ENCODE measurements around the gene KAZN. TPM values are rescaled to one million over a fixed set of nuclear protein-coding genes. Genes with fewer than 3 reads are reported as not detected.

KAZN gene
- total RNA-seq, 2 donors from 2014 or later = 3.4 to 12.2 TPM

DNA sequence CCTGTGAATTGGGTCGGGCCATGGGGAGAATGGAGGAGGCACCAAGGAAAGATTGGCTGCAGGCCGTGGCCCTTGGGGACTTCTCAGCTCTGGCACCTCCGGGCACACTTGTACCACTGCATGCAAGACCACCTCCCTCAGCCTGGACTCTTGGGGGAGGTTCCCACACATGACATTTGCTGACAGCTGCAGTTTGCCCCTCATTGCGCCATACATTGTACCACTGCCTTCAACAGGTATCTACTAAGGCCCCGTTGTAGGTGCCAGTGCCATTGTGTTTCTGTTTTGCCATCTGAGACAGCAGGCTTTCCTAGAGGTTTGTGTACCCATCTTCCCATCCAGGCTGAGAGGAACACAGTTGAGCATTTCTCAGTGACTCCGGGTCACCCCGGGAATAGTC, 395.7 kb downstream of the KAZN start:
- DNase-seq = no peak
- intact Hi-C loops (cut with DNase I) = no loop called here
- H3K27ac ChIP-seq = no peak overlapping the region
- H3K27me3 ChIP-seq = no peaks in the 10 kb centered on the region
- no peak for ATAC-seq
- H3K4me1 ChIP-seq = no peaks in the 10 kb centered on the region
- H3K36me3 ChIP-seq (replicated peaks in 1 of 2; ENCODE audit: insufficient read depth in 1 of 2, low read depth in 2 of 2) = no peaks in the 10 kb centered on the region
- no peak overlapping the region for H3K4me3 ChIP-seq
- H3K9me3 ChIP-seq = no peaks in the 10 kb centered on the region
- no peak for TF ChIP-seq CTCF (IDR thresholded peaks at IDR 0.05)
- no peak for TF ChIP-seq POLR2A (IDR thresholded peaks at IDR 0.05)
- 84 to 88% methylated on average over 3 to 7 of the region's 7 CpGs for WGBS, 2 donors

GRCh38 chr1:14994841-14995437, 396.5 kb downstream of the KAZN start:
- WGBS, 2 donors = 62 to 65% methylated on average over 7 to 9 of the region's 9 CpGs

GRCh38 chr1:14996133-14997050, 397.9 kb downstream of the KAZN start:
- H3K27ac ChIP-seq = no peak overlapping the region
- TF ChIP-seq CTCF (IDR thresholded peaks at IDR 0.05) = no peak
- TF ChIP-seq POLR2A (IDR thresholded peaks at IDR 0.05) = no peak
- WGBS, 2 donors = 76 to 77% methylated on average over 19 to 22 of the region's 23 CpGs
- H3K9me3 ChIP-seq = no peaks in the 10 kb centered on the region
- H3K4me1 ChIP-seq = no peaks in the 10 kb centered on the region
- no peaks in the 10 kb centered on the region for H3K27me3 ChIP-seq
- no peak for ATAC-seq
- intact Hi-C loops (cut with DNase I) = no loop called here
- no peaks in the 10 kb centered on the region for H3K36me3 ChIP-seq (replicated peaks in 1 of 2; ENCODE audit: insufficient read depth in 1 of 2, low read depth in 2 of 2)
- DNase-seq = peak in 1 of 4 donors; percentile 12
- no peak overlapping the region for H3K4me3 ChIP-seq

More at GRCh38 chr1:14994841-14995437, 396.5 kb downstream of the KAZN start:
- no peaks in the 10 kb centered on the region for H3K4me1 ChIP-seq
- intact Hi-C loops (cut with DNase I) = no loop called here
- ATAC-seq = no peak
- no peaks in the 10 kb centered on the region for H3K9me3 ChIP-seq
- TF ChIP-seq POLR2A (IDR thresholded peaks at IDR 0.05) (no peak), CTCF (IDR thresholded peaks at IDR 0.05) (no peak)
- no peaks in the 10 kb centered on the region for H3K27me3 ChIP-seq
- H3K36me3 ChIP-seq (replicated peaks in 1 of 2; ENCODE audit: insufficient read depth in 1 of 2, low read depth in 2 of 2) = no peaks in the 10 kb centered on the region
- DNase-seq = peak in 3 of 4 donors; percentile 47 to 78 (median 64)
- H3K27ac ChIP-seq = no peak overlapping the region
- H3K4me3 ChIP-seq = no peak overlapping the region

- Histone ChIP-seq H3K36me3 (replicated peaks in 1 of 2; ENCODE audit: insufficient read depth in 1 of 2, low read depth in 2 of 2) (no peaks in the 10 kb centered on the region), H3K27ac (no peak overlapping the region), H3K27me3 (no peaks in the 10 kb centered on the region), H3K4me3 (no peak overlapping the region), H3K4me1 (no peaks in the 10 kb centered on the region), H3K9me3 (no peaks in the 10 kb centered on the region)
- DNase-seq (no peak), ATAC-seq (no peak)
- TF ChIP-seq CTCF (IDR thresholded peaks at IDR 0.05) (no peak), POLR2A (IDR thresholded peaks at IDR 0.05) (no peak)
- intact Hi-C loops (cut with DNase I) = no loop called here
- 78 to 87% methylated on average over 7 to 12 of the region's 12 CpGs for WGBS, 2 donors
Observed at GRCh38 chr1:14997646-14998276, 399.3 kb downstream of the KAZN start.

Measured in body of pancreas (tissue), 4 donors.